ENCODE measurements around the gene ACAP2.

GRCh38 chr3:195241592-195242355 lies 201.0 kb downstream of the ACAP2 start:
- TF ChIP-seq, protein P1, sequence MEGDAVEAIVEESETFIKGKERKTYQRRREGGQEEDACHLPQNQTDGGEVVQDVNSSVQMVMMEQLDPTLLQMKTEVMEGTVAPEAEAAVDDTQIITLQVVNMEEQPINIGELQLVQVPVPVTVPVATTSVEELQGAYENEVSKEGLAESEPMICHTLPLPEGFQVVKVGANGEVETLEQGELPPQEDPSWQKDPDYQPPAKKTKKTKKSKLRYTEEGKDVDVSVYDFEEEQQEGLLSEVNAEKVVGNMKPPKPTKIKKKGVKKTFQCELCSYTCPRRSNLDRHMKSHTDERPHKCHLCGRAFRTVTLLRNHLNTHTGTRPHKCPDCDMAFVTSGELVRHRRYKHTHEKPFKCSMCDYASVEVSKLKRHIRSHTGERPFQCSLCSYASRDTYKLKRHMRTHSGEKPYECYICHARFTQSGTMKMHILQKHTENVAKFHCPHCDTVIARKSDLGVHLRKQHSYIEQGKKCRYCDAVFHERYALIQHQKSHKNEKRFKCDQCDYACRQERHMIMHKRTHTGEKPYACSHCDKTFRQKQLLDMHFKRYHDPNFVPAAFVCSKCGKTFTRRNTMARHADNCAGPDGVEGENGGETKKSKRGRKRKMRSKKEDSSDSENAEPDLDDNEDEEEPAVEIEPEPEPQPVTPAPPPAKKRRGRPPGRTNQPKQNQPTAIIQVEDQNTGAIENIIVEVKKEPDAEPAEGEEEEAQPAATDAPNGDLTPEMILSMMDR (conservative IDR thresholded peaks at IDR 0.05; ENCODE audit: low read depth in 2 of 2): no peak
- no peak for TF ChIP-seq JUNB (IDR thresholded peaks at IDR 0.05; ENCODE audit: unreplicated experiment)
- TF ChIP-seq EZH2 (IDR thresholded peaks at IDR 0.05; ENCODE audit: low read depth, unreplicated experiment): no peak
- TF ChIP-seq POLR2AphosphoS5 (IDR thresholded peaks at IDR 0.05; ENCODE audit: low read depth): no peak
- no peak for TF ChIP-seq NANOG (IDR thresholded peaks at IDR 0.05; ENCODE audit: borderline replicate concordance)
- TF ChIP-seq EZH2phosphoT487 (IDR thresholded peaks at IDR 0.05; ENCODE audit: unreplicated experiment): no peak
- no peak for TF ChIP-seq REST (IDR thresholded peaks at IDR 0.05; ENCODE audit: unreplicated experiment)
- no peak for TF ChIP-seq CREB1 (CRISPR knock-in tag; IDR thresholded peaks at IDR 0.05; ENCODE audit: low read depth)
